A673 (cell line): ENCODE results near the gene IDI1.

Source experiments
- EZH2 ChIP-seq: fragments of 200-600 bp; sonication (generic); IDR thresholded peaks from 2 replicates; pipeline ENCODE4 v1.6.1; 2017; ENCODE audit warnings: borderline replicate concordance, low read depth, mild to moderate bottlenecking, mixed read lengths, antibody characterized with exemption, low read length; ENCODE audit not compliant: poor library complexity, severe bottlenecking
- TF ChIP-seq, protein P1 (sequence below): fragments of 300-800, 200-600 bp; sonication (generic); conservative IDR thresholded peaks from 2 replicates; pipeline ENCODE4 v1.5.1; 2017; ENCODE audit warnings: low read depth, mild to moderate bottlenecking, antibody characterized with exemption, low read length, moderate library complexity, mixed read lengths

GRCh38 chr10:1045415-1045814 lies 3.5 kb downstream of the IDI1 start:
- TF ChIP-seq, protein P1, sequence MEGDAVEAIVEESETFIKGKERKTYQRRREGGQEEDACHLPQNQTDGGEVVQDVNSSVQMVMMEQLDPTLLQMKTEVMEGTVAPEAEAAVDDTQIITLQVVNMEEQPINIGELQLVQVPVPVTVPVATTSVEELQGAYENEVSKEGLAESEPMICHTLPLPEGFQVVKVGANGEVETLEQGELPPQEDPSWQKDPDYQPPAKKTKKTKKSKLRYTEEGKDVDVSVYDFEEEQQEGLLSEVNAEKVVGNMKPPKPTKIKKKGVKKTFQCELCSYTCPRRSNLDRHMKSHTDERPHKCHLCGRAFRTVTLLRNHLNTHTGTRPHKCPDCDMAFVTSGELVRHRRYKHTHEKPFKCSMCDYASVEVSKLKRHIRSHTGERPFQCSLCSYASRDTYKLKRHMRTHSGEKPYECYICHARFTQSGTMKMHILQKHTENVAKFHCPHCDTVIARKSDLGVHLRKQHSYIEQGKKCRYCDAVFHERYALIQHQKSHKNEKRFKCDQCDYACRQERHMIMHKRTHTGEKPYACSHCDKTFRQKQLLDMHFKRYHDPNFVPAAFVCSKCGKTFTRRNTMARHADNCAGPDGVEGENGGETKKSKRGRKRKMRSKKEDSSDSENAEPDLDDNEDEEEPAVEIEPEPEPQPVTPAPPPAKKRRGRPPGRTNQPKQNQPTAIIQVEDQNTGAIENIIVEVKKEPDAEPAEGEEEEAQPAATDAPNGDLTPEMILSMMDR, result no peak
- no peak for TF ChIP-seq EZH2
